ENCODE measurements around the gene VWA1.
"Not testable (repeated sequence)": the region's sequence is repeated elsewhere in the genome, so short reads cannot be mapped to it uniquely, and the experiment has no call there.

Gene VWA1

DNA sequence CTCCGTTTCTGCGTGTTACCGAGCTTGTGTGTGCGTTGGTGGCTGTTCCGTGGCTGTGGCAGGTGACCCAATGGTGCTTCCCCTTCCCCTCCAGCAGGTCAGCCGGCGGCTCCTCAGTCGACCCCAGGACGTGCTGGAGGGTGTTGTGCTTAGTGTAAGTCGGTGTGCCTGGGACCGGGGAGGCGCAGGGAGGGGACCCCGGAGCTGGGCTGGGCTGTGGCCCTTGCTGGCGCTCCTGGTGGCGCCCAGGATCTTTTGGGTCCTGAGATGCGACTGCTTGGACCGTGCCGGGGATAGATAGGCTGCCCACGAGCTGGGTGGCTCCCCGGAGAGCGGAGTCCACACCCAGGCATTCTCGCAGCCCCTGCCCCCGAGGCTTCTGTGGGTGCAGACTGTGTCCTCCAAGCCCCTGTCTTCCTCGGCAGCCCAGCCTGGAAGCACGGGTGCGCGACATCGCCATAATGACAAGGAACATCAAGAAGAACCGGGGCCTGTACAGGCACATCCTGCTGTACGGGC lies 19.9 kb downstream of the VWA1 start:
- no peak for DNase-seq (ENCODE audit: extremely low read depth in 1 of 2, low read depth in 1 of 2)

- not testable (repeated sequence) for DNase-seq (ENCODE audit: extremely low read depth in 1 of 2, low read depth in 1 of 2)
These were observed 20.4 kb downstream of the VWA1 start for GRCh38 chr1:1455934-1456333.

- not testable (repeated sequence) for DNase-seq (ENCODE audit: extremely low read depth in 1 of 2, low read depth in 1 of 2)
These were observed 21.3 kb downstream of the VWA1 start for GRCh38 chr1:1456683-1457255.

DNA sequence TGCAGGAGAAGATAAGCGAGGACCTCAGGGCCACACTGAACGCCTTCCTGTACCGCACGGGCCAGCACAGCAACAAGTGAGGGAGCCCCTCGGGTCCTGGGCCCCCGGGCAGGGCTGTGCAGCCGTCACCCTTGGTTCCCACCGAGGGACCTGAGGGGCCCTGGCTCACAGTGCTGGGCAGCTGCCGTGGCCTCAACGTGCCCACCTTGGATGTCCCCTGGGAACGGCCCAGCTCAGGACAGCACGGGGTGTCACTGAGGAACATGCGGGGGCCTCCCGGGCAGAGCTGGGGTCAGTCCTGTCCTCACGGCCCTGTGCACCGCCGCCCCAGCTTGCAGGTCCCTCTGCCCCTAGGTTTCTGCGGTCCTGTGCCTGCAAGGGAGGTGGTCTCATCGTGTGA lies 23.7 kb downstream of the VWA1 start:
- DNase-seq (ENCODE audit: extremely low read depth in 1 of 2, low read depth in 1 of 2): not testable (repeated sequence)

DNA sequence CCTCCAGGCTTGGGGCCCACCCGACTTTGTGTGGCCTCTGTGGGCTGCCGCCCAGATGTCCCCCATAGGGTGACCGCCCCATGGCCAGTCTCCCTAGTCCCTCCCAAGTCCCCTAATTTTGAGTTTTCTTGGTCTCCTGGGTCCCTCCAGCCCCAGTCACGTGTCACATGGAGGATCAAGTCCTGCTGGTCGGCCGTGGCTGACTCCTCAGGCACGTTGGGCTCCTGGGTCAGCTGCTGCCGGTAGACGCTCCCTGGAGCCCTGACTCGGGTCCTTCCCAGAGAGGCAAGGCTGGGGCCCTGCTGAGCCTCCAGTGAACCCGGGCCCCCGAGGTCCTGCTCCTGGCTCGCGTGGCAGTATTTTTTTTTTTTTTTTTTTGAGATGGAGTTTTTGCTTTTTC lies 24.2 kb downstream of the VWA1 start:
- not testable (repeated sequence) for DNase-seq (ENCODE audit: extremely low read depth in 1 of 2, low read depth in 1 of 2)

DNA sequence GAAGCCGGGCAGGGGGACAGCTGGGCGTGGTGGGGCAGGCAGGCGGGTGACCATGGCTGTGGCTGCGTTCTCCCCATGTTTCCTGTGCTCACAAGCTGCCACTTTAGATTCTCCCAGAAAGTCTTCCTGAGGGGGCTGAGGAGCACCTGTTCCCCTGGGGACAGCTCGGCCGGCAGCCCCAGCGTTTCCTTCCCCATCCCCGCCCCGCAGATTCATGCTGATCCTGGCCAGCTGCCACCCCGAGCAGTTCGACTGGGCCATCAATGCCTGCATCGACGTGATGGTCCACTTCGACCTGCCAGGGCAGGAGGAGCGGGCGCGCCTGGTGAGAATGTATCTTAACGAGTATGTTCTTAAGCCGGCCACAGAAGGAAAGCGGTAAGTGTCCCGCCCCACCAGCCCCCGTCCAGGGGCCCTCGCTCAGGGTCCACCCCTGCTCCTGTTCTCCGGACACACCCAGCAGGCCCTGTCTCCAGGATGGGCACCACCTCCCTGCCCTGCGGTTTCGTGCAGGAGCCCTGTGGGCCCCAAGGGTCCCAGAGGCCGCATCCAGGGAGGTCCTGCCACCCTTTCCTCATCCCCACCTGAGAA lies 25.1 kb downstream of the VWA1 start:
- no peak for DNase-seq (ENCODE audit: extremely low read depth in 1 of 2, low read depth in 1 of 2)

GRCh38 chr1:1461721-1462317 lies 26.3 kb downstream of the VWA1 start:
- no peak for DNase-seq (ENCODE audit: extremely low read depth in 1 of 2, low read depth in 1 of 2)

DNA sequence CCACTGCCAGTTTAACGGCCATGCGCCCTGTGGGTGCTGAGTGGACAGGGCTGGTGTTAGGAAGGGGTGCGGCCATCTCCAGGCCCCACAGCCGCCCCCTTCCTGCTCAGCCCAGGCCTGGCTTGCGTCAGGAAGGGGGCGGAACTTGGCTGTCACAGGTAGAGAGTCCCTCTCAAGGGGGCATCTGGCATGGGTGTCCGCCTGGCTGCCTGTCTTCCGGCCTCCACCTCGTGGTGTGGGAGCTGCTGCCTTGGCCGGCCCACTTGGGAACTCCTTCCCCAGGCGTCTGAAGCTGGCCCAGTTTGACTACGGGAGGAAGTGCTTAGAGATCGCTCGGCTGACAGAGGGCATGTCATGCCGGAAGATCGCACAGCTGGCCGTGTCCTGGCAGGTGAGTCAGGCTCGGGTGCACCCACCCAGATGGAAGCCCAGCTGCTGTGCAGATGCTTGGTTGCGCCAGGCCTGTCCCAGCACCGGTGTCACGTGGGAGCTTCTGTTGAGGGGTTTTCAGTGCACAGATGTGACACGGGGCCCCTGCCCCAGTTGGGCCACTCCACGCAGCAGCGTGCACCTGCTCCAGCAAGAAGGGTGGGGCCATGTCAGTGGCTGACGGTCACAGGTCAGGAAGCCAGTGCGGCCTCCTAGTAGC lies 27.0 kb downstream of the VWA1 start:
- no peak for DNase-seq (ENCODE audit: extremely low read depth in 1 of 2, low read depth in 1 of 2)

DNA sequence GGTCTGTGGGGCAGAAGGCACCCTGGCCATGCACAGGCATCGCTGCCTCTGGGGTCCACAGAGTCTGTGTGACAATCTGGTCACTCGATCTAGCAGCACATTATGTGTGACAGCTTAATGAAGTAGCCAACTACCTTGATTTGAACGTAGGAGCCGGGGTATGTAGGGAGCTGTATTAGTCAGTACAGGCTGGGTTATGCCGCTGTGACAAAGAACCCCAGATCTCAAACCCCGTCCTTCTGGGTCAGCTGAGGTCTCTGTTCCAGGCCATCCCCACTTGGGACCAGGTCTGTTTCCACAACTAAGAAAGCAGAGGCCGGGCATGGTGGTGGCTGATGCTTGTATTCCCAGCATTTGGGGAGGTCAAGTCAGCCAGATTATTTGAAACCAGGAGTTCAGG lies 27.8 kb downstream of the VWA1 start:
- no peak for DNase-seq (ENCODE audit: extremely low read depth in 1 of 2, low read depth in 1 of 2)

GRCh38 chr1:1468196-1468985 lies 32.9 kb downstream of the VWA1 start:
- DNase-seq (ENCODE audit: extremely low read depth in 1 of 2, low read depth in 1 of 2): not testable (repeated sequence)

- DNase-seq (ENCODE audit: extremely low read depth in 1 of 2, low read depth in 1 of 2): no peak
These were observed 35.3 kb downstream of the VWA1 start for GRCh38 chr1:1470626-1471388.

- peak; percentile 89 to 94 for DNase-seq (ENCODE audit: extremely low read depth in 1 of 2, low read depth in 1 of 2)
These were observed 36.0 kb downstream of the VWA1 start, which contains the start of gene ATAD3B for GRCh38 chr1:1471389-1472052. TSS of gene ATAD3B (plus strand) at chr1:1471765. CDS start at chr1:1471885, 120 bp downstream.

DNA sequence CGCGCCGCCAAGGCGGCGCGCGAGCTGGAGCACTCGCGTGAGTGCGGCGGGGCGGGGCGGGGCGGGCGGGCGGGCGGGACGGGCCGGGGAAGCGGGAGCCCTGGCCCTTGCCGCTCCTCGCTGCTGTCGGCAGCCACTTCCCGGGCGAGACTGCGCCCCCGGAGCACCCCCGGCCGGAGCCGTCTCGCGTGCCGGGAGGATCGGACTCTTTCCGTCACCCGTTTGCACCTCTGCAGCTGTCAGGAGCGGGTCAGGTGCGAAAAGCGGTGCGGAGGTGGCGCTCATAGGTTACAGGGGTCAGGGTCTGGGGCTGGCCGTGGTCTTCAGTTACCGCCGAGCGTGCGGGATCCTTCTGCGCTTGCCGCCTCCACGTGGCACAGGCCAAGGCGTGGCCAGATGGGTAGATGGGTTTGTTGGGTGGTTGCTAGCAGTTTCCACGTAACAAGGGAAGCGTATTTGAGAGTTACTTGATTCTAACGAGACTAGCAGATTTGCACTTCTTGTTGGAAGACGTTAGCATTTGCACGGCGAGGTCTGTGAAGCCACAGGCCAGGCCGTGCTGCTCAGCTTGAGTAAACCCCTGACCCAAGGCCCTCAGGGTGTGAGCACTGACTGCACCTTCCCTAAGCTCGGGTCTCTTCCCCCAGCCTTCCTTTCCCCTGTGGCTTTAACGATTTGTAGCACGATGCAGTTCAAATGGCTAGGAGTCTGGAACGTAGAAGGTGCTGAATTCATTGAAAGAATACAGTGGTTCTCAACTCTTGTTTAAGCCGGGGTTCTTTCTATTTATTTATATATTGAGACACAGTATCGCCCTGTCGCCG lies 36.8 kb downstream of the VWA1 start:
- not testable (repeated sequence) for DNase-seq (ENCODE audit: extremely low read depth in 1 of 2, low read depth in 1 of 2)

DNA sequence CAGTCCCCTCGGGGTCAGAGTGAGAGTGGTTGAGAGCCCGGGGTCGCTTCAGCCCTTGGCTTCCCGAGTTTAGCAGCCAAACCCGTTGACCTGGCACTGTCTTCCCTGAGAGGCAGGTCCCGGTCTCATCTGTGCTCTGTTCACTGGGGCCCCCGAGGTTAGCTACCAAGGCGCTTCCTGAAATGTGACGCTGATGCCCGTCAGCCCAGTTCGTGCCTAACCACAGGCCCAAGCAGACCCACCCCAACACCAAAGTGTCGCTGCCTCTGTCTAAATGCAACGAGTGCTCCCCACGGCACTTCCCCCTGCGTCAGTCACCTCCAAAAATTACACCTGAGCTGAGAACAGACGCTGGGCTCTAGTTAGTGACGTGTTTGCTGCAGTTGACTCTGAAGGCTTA lies 40.5 kb downstream of the VWA1 start:
- not testable (repeated sequence) for DNase-seq (ENCODE audit: extremely low read depth in 1 of 2, low read depth in 1 of 2)

DNA sequence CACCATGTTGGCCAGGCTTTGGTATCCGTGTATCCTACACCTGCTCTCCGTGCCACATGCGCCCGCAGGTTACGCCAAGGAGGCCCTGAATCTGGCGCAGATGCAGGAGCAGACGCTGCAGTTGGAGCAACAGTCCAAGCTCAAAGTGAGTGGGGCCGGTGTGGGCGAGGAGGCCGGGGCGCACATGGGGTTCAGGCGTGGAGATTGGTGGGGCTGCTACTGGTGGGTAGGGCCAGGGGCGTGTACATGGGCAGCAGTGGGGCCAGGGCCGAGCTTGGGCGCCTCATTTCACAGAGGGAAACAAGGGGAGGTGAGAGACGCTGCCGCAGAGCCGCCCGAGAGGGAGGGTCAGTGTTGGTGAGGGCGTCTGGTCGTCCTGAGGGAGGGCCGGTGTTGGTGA lies 41.7 kb downstream of the VWA1 start:
- no peak for DNase-seq (ENCODE audit: extremely low read depth in 1 of 2, low read depth in 1 of 2)

- DNase-seq (ENCODE audit: extremely low read depth in 1 of 2, low read depth in 1 of 2): no peak
These were observed 44.3 kb downstream of the VWA1 start for GRCh38 chr1:1479547-1480487.

DNA sequence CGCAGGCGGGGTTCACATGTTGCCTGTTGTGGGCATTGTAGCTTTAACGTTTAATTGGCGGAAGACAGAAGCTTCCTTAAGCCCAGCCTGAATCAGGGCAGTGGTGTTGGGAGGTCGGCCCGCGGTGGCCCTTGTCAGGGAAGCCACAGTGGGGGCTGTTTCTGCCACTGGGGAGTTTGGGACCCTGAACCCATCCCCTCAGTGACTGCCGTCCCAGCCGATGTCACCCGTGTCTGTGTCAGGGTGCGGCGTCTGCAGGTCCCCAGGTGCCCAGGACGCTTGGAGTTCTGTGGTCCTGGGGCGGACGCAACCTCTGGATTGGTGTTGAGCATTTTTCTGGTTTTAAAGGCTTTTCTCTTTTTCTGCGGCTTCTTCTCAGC lies 45.0 kb downstream of the VWA1 start:
- not testable (repeated sequence) for DNase-seq (ENCODE audit: extremely low read depth in 1 of 2, low read depth in 1 of 2)

DNA sequence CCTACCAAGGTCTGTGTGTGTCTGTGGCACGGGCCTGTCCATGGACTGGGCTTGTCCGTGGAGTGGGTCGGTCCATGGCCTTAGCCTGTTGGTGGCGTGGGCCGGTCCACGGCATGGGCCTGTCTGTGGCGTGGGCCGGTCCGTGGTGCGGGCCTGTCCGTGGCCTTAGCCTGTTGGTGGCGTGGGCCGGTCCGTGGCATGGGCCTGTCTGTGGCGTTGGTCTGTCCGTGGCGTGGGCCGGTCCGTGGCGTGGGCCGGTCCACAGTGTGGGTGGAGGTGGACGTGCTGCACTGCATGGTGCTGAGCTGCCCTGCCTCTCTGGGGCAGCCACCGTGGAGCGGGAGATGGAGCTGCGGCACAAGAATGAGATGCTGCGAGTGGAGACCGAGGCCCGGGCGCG lies 46.3 kb downstream of the VWA1 start:
- not testable (repeated sequence) for DNase-seq (ENCODE audit: extremely low read depth in 1 of 2, low read depth in 1 of 2)

Measured in stimulated activated CD8-positive, alpha-beta memory T cell treated with anti-CD3 and anti-CD28 coated beads, Interleukin-7, amount 100 ng/mL, for 48 hours (primary cell).